Type B pancreatic cell (in vitro differentiated cells): ENCODE results near the gene CHTF18. TPM values are rescaled to one million over a fixed set of nuclear protein-coding genes. Genes with fewer than 3 reads are reported as not detected.

Experiments
- DNase-seq: peaks from one replicate; pipeline ENCODE4 v3.0.0; 2021; ENCODE audit warnings: mixed read lengths; ENCODE audit not compliant: unreplicated experiment; ENCODE audit errors: extremely low spot score
- H3K27ac Mint-ChIP-seq: 2 replicates; pipeline ENCODE4 v1.8.0; 2021; ENCODE audit warnings: mild to moderate bottlenecking, mixed read lengths
- H3K27me3 Mint-ChIP-seq: 2 replicates; pipeline ENCODE4 v1.8.0; 2021; ENCODE audit warnings: mixed read lengths
- H3K36me3 Mint-ChIP-seq: 2 replicates; pipeline ENCODE4 v1.8.0; 2021; ENCODE audit warnings: mixed read lengths
- H3K4me1 Mint-ChIP-seq: one replicate; pipeline ENCODE4 v1.8.0; 2021; ENCODE audit warnings: mixed read lengths; ENCODE audit not compliant: unreplicated experiment
- H3K4me3 Mint-ChIP-seq: 2 replicates; pipeline ENCODE4 v1.8.0; 2021; ENCODE audit warnings: mild to moderate bottlenecking, mixed read lengths
- H3K9me3 Mint-ChIP-seq: 2 replicates; pipeline ENCODE4 v1.8.0; 2021; ENCODE audit warnings: mixed read lengths
- CTCF ChIP-seq: fragments of 200-600 bp; sonication (generic); conservative IDR thresholded peaks from 2 replicates; pipeline ENCODE4 v1.5.0; 2021; ENCODE audit warnings: antibody characterized with exemption, mild to moderate bottlenecking
- total RNA-seq: library from RNA; stranded (reverse); gene quantifications from 2 replicates; pipeline ENCODE4 v1.2.1, GENCODE V29; 2021; ENCODE audit warnings: low replicate concordance

Gene CHTF18
- total RNA-seq, 1 donor from 2014 or later = 105 TPM

DNA sequence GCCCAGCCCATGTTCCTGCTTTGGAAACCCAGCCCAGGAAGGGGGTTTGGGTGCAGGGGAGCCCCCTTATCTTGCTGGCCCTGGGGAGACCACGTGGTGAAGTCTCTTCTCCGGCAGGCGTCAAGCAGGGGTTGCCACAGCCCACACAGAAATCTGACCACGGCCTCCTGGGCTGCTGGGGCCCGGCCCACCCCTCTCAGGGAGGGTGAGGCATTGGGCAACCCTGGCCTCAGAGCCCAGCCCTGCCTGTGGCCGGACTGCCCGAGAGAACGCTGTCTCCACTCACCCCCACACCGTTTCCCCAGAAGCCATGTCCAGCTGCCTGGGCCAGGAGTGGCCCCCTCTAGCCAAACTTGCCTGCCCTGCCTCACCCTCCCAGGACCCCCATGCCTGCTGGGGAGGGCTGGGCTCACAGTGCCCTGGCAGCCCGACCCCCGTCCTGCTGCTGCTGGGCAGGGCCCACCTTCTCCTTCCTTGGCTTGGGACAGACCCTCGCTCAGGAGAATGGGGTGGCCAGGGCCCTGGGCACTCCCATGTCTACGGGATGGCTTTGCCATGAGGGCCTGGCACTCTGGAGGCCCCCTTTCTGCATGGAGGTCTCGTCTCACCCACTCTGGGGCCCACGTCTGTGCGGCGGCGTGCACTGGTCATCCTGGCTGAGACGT lies 6.9 kb upstream of the CHTF18 start:
- no peaks in the 10 kb centered on the region for H3K36me3 Mint-ChIP-seq
- DNase-seq = no peak
- H3K4me3 Mint-ChIP-seq = no peak overlapping the region
- peaks cover 4% of the 10 kb centered on the region for H3K4me1 Mint-ChIP-seq
- no peak overlapping the region for H3K27ac Mint-ChIP-seq
- peaks cover 10% of the 10 kb centered on the region for H3K27me3 Mint-ChIP-seq
- H3K9me3 Mint-ChIP-seq = no peaks in the 10 kb centered on the region
- no peak for TF ChIP-seq CTCF

- no peaks in the 10 kb centered on the region for H3K9me3 Mint-ChIP-seq
- H3K36me3 Mint-ChIP-seq = no peaks in the 10 kb centered on the region
- DNase-seq = no peak
- TF ChIP-seq CTCF = no peak
- H3K27me3 Mint-ChIP-seq = peaks cover 10% of the 10 kb centered on the region
- H3K4me3 Mint-ChIP-seq = no peak overlapping the region
- H3K27ac Mint-ChIP-seq = no peak overlapping the region
- peaks cover 4% of the 10 kb centered on the region for H3K4me1 Mint-ChIP-seq
Measured at GRCh38 chr16:782258-782657, 6.2 kb upstream of the CHTF18 start.

- Mint-ChIP-seq H3K4me3 (no peak overlapping the region), H3K4me1 (peaks cover under 1% of the 10 kb centered on the region), H3K27ac (no peak overlapping the region), H3K9me3 (no peaks in the 10 kb centered on the region), H3K36me3 (no peaks in the 10 kb centered on the region), H3K27me3 (peaks cover 6% of the 10 kb centered on the region)
- no peak for TF ChIP-seq CTCF
- no peak for DNase-seq
Measured at GRCh38 chr16:782766-783403, 5.5 kb upstream of the CHTF18 start.

DNA sequence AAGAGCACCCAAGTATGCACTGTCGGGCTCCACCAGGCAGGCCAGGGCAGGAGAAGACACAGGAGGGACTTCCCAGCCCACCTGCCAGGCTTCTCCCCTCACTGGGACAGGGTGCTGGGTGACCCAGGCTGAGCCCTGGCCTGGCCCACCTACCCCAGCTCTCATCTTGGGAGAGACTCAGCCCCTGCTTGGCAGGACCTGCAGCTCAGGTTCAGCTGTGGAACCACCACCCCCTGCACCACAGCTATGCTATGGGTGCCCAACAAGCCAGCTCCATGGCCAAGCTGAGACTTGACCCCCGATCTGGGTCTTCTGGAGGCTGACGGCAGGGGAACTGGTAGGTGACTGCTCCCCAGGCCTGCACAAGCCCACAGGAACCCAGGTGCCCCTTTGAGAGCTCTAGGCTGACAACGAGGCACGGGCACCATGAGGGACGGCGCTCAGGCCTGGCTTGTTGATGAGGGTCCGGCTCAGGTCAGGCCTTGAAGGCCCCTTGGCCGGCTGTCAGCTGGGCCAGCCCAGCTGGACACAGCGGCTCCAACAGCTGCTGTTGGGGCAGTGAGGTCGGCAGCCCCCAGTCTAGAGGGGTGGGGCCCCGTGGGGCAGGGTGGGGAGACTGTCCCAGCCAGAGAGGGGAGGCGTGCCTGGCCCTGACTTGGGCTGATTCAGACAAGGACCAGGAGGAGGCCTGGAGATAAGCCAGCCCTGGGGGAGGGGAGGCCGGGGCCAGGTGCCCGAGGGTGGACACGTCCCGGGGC lies 4.8 kb upstream of the CHTF18 start:
- TF ChIP-seq CTCF = no peak
- Mint-ChIP-seq H3K27me3 (peaks cover 4% of the 10 kb centered on the region), H3K4me3 (no peak overlapping the region), H3K36me3 (no peaks in the 10 kb centered on the region), H3K4me1 (no peaks in the 10 kb centered on the region), H3K27ac (no peak overlapping the region), H3K9me3 (no peaks in the 10 kb centered on the region)
- DNase-seq = no peak

- no peaks in the 10 kb centered on the region for H3K9me3 Mint-ChIP-seq
- H3K36me3 Mint-ChIP-seq = no peaks in the 10 kb centered on the region
- DNase-seq = no peak
- no peaks in the 10 kb centered on the region for H3K4me1 Mint-ChIP-seq
- H3K27me3 Mint-ChIP-seq = peaks cover 4% of the 10 kb centered on the region
- no peak for TF ChIP-seq CTCF
- no peak overlapping the region for H3K4me3 Mint-ChIP-seq
- no peak overlapping the region for H3K27ac Mint-ChIP-seq
Measured at GRCh38 chr16:784431-784830, 4.0 kb upstream of the CHTF18 start.
